HCT116 (cell line): ENCODE measurements around the gene ATP5PD. TPM values are rescaled to one million over a fixed set of nuclear protein-coding genes. Genes with fewer than 3 reads are reported as not detected.
A peak's percentile ranks its signal among the peaks of the same experiment; 100 is the strongest.

Experiments used
- ATAC-seq: fragments of 200-7000 bp; cut with Tn5 transposase; 2 replicates; pipeline ENCODE4 v1.9.1; 2020; ENCODE audit warnings: mild to moderate bottlenecking, moderate library complexity
- BruUV-seq: library from RNA; stranded (reverse); fragments of 400-500 nt; replicated peaks from 2 replicates; lab custom pipeline; 2021; lab: Mats Ljungman, UMichigan
- CTCF ChIA-PET: fragments of 300-600 bp; sonication (Branson Sonifier 250); formaldehyde crosslinking; loops from one replicate; lab custom pipeline; 2021; ENCODE audit warnings: antibody characterized with exemption; lab: Charles Lee
- POLR2A ChIA-PET: fragments of 300-600, 350-600 bp; sonication (Branson Sonifier 250); formaldehyde crosslinking; loops from one replicate; lab custom pipeline; 2021; ENCODE audit warnings: antibody characterized with exemption; lab: Charles Lee
- RAD21 ChIA-PET, 2 experiments: fragments of 300-600 bp; sonication (Branson Sonifier 250); formaldehyde crosslinking; loops; one replicate each; lab custom pipeline; 2023; ENCODE audit warnings: low total read pairs in 2 of 2; ENCODE audit not compliant: uncharacterized antibody in 2 of 2, unreplicated experiment in 2 of 2, low non-redundant PET in 1 of 2; lab: Charles Lee
- DNase-seq: peaks from one replicate; pipeline ENCODE4 v3.0.0-alpha.2; 2010; ENCODE audit warnings: low read depth, low spot score
- H2AFZ ChIP-seq: fragments of 200-600 bp; shearing (Covaris generic), sonication (generic); 2 replicates; pipeline ENCODE4 v1.6.1; 2017; ENCODE audit warnings: low read depth, mixed run types, mixed read lengths, antibody characterized with exemption, low read length; ENCODE audit not compliant: poor library complexity, severe bottlenecking
- H3K27ac ChIP-seq: 2 replicates; pipeline ENCODE4 v1.5.1; 2012; ENCODE audit warnings: low read depth, low read length
- H3K27me3 ChIP-seq: fragments of 200-600 bp; sonication (generic); 2 replicates; pipeline ENCODE4 v1.6.1; 2016; ENCODE audit warnings: mixed run types, low read length, mixed read lengths; ENCODE audit not compliant: insufficient read depth
- H3K36me3 ChIP-seq, 2 experiments: fragments of 200-500 bp in 1 of 2; fragments of 200-600 bp in 1 of 2; sonication (Bioruptor generic) in 1 of 2; sonication (generic) in 1 of 2; 2 replicates each; pipeline versions ENCODE4 v1.5.1 to v1.6.1; 2014 to 2016; ENCODE audit warnings: low read length in 2 of 2, inconsistent platforms in 1 of 2, mixed read lengths in 1 of 2, mixed run types in 1 of 2; ENCODE audit not compliant: insufficient read depth in 2 of 2, control insufficient read depth in 1 of 2
- H3K4me1 ChIP-seq, 2 experiments: fragments of 200-600 bp in 1 of 2; sonication (generic) in 1 of 2; 2 replicates each; pipeline versions ENCODE4 v1.5.1 to v1.6.1; 2012 to 2017; ENCODE audit warnings: low read length in 2 of 2, inconsistent platforms in 1 of 2, mild to moderate bottlenecking in 1 of 2, mixed read lengths in 1 of 2, mixed run types in 1 of 2, moderate library complexity in 1 of 2; ENCODE audit not compliant: insufficient read depth in 2 of 2, control insufficient read depth in 1 of 2
- H3K4me2 ChIP-seq: fragments of 200-600 bp; sonication (generic); 2 replicates; pipeline ENCODE4 v1.6.1; 2017; ENCODE audit warnings: mixed run types, low read length, mixed read lengths
- H3K4me3 ChIP-seq, 2 experiments: fragments of 200-600 bp in 1 of 2; sonication (generic) in 1 of 2; replicated peaks in 1 of 2; 2 replicates each; pipeline ENCODE4 v1.5.1; 2011 to 2016; ENCODE audit warnings: low read length in 2 of 2, control low read depth in 1 of 2, low read depth in 1 of 2, mild to moderate bottlenecking in 1 of 2, mixed read lengths in 1 of 2, mixed run types in 1 of 2
- H3K79me2 ChIP-seq: fragments of 200-600 bp; sonication (generic); 2 replicates; pipeline ENCODE4 v1.6.1; 2017; ENCODE audit warnings: mild to moderate bottlenecking, mixed run types, low read length, moderate library complexity, mixed read lengths; ENCODE audit not compliant: insufficient read depth
- H3K9ac ChIP-seq: fragments of 200-600 bp; sonication (generic); 2 replicates; pipeline ENCODE4 v1.6.1; 2016; ENCODE audit warnings: low read length, mixed read lengths
- H3K9me2 ChIP-seq: fragments of 200-600 bp; sonication (generic), shearing (Covaris generic); 2 replicates; pipeline ENCODE4 v1.6.1; 2017; ENCODE audit warnings: mixed run types, mild to moderate bottlenecking, moderate library complexity; ENCODE audit not compliant: insufficient read depth
- H3K9me3 ChIP-seq, 2 experiments: fragments of 200-500 bp in 1 of 2; fragments of 200-600 bp in 1 of 2; sonication (Bioruptor generic) in 1 of 2; sonication (generic) in 1 of 2; 2 replicates each; pipeline ENCODE4 v1.6.1; 2014 to 2017; ENCODE audit warnings: low read length in 2 of 2, mixed read lengths in 2 of 2, inconsistent platforms in 1 of 2, low read depth in 1 of 2, mild to moderate bottlenecking in 1 of 2, mixed run types in 1 of 2, moderate library complexity in 1 of 2; ENCODE audit not compliant: control insufficient read depth in 1 of 2, insufficient read depth in 1 of 2
- H4K20me1 ChIP-seq: fragments of 200-600 bp; sonication (generic), shearing (Covaris generic); 2 replicates; pipeline ENCODE4 v1.6.1; 2017; ENCODE audit warnings: mixed run types, mild to moderate bottlenecking, moderate library complexity; ENCODE audit not compliant: insufficient read depth
- EZH2 ChIP-seq: fragments of 200-600 bp; sonication (generic); IDR thresholded peaks from 2 replicates; pipeline ENCODE4 v1.6.1; 2017; ENCODE audit warnings: antibody characterized with exemption, mixed run types
- FOSL1 ChIP-seq: IDR thresholded peaks from 2 replicates; pipeline ENCODE4 v1.6.1; 2012; ENCODE audit warnings: low read depth
- RAD21 ChIP-seq: IDR thresholded peaks from 2 replicates; pipeline ENCODE4 v1.6.1; 2012; ENCODE audit warnings: low read depth, mild to moderate bottlenecking
- ZFX ChIP-seq: fragments of 450-650 bp; IDR thresholded peaks from 2 replicates; pipeline ENCODE4 v1.6.1; 2017
- intact Hi-C: fragments of 100-400 bp; cut with micrococcal nuclease; formaldehyde crosslinking; loops from 2 replicates; pipeline ENCODE4 v1.10.0; 2022
- total RNA-seq: library from RNA; stranded (reverse); gene quantifications from one replicate; pipeline ENCODE4 v1.2.1, GENCODE V29; 2021; ENCODE audit not compliant: unreplicated experiment
- TF ChIP-seq, protein P1 (sequence below): IDR thresholded peaks from 2 replicates; pipeline ENCODE4 v1.6.1; 2012
- TF ChIP-seq, protein P2 (sequence below), 3 experiments: fragments of 200-600 bp in 1 of 3; sonication (generic) in 1 of 3; IDR thresholded peaks in 2 of 3; conservative IDR thresholded peaks in 1 of 3; 2 replicates each; pipeline ENCODE4 v1.5.1; 2012 to 2017; ENCODE audit warnings: low read depth in 2 of 3, low read length in 2 of 3, antibody characterized with exemption in 1 of 3, borderline replicate concordance in 1 of 3, control low read depth in 1 of 3, mild to moderate bottlenecking in 1 of 3, mixed read lengths in 1 of 3, mixed run types in 1 of 3, moderate library complexity in 1 of 3; ENCODE audit not compliant: insufficient read depth in 1 of 3

ATP5PD gene
- total RNA-seq, 1 experiment from 2014 or later = 407 TPM

DNA sequence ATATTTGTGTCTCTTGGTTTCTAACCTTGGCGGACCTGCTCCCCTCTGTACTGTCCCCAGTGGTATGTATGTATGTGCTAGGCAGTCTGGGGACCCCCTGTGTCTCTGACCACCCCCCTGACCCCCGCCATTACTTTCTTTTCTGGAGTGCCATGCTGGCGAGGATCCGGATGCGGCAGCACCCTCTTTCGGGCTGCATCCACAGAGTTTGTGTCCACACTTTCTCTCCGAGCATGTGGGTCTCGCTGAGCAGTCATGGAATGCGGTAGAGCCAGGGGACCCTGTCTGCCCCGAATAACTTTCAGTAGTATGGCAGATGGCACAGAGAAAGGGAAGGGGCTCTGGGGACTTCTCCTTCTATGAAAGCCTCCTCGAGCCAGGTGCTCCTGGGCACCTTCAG is 17.3 kb upstream of the ATP5PD start:
- BruUV-seq = TSS peak; percentile 27
- CTCF ChIA-PET = interaction anchor here (0.5 to 1.1 kb wide), 3 partner anchors 46 to 127 kb away, joined by 3 to 4 read pairs (median 3); partner anchors contain the start of gene ARMC7

DNA sequence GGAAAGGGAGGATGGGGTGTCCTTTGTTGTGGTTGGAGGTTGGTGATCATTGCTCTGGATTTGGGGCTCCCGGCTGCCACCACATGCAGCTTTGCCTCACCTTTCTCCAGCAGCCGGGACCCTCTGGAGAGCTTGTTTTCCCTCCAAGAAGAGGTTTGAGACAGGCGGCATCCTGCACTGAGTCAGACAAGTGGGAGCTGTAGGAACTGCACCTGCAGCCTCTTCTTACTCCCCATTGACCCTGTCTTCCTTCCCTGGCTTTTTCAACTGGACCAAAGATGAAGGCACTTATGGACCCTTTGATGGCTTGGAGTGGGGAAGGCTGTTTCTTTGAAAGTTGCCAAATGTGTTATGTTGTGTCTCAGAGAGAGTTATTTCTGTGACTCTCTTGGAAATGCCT is 16.9 kb upstream of the ATP5PD start:
- CTCF ChIA-PET = no interaction called here
- no TSS peak for BruUV-seq

More for the DNA sequence above, 17.3 kb upstream of the ATP5PD start:
- ChIA-PET RAD21 (no interaction called here), POLR2A (interaction anchor here (1.2 kb wide), 1 partner anchor 24 kb away, joined by 3 read pairs; the partner anchor contains the start of gene SLC16A5)
- no peaks in the 10 kb centered on the region for H3K9me3 ChIP-seq
- ATAC-seq (no peak), DNase-seq (no peak)
- H3K4me1 ChIP-seq = no peaks in the 10 kb centered on the region; a peak in 1 of 4 replicates
- H4K20me1 ChIP-seq = no peaks in the 10 kb centered on the region
- H3K27ac ChIP-seq = no peak overlapping the region
- no peaks in the 10 kb centered on the region for H3K9me2 ChIP-seq
- H3K36me3 ChIP-seq = peaks cover 24 to 41% of the 10 kb centered on the region in 2 experiments; a peak in 3 of 4 replicates
- intact Hi-C loops = no loop called here
- no peak overlapping the region for H3K4me3 ChIP-seq
- no peak overlapping the region for H3K4me2 ChIP-seq
- H3K9ac ChIP-seq = no peak overlapping the region
- TF ChIP-seq ZFX (no peak), EZH2 (no peak), FOSL1 (no peak)
- TF ChIP-seq, protein P1, sequence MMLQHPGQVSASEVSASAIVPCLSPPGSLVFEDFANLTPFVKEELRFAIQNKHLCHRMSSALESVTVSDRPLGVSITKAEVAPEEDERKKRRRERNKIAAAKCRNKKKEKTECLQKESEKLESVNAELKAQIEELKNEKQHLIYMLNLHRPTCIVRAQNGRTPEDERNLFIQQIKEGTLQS = no peak
- no peaks in the 10 kb centered on the region for H3K27me3 ChIP-seq
- no peak overlapping the region for H2AFZ ChIP-seq
- no peaks in the 10 kb centered on the region for H3K79me2 ChIP-seq

More for the DNA sequence above, 16.9 kb upstream of the ATP5PD start:
- peak; percentile 46; the same call in 1 of the 2 replicates for ATAC-seq
- H3K79me2 ChIP-seq = no peaks in the 10 kb centered on the region
- H3K9me2 ChIP-seq = no peaks in the 10 kb centered on the region
- no peak overlapping the region for H3K9ac ChIP-seq
- no peak overlapping the region for H3K4me3 ChIP-seq
- no peaks in the 10 kb centered on the region for H3K27me3 ChIP-seq
- TF ChIP-seq, protein P2, sequence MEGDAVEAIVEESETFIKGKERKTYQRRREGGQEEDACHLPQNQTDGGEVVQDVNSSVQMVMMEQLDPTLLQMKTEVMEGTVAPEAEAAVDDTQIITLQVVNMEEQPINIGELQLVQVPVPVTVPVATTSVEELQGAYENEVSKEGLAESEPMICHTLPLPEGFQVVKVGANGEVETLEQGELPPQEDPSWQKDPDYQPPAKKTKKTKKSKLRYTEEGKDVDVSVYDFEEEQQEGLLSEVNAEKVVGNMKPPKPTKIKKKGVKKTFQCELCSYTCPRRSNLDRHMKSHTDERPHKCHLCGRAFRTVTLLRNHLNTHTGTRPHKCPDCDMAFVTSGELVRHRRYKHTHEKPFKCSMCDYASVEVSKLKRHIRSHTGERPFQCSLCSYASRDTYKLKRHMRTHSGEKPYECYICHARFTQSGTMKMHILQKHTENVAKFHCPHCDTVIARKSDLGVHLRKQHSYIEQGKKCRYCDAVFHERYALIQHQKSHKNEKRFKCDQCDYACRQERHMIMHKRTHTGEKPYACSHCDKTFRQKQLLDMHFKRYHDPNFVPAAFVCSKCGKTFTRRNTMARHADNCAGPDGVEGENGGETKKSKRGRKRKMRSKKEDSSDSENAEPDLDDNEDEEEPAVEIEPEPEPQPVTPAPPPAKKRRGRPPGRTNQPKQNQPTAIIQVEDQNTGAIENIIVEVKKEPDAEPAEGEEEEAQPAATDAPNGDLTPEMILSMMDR (IDR thresholded peaks at IDR 0.05 in 2 of 3, conservative IDR thresholded peaks at IDR 0.05 in 1 of 3; ENCODE audit: borderline replicate concordance in 1 of 3, insufficient read depth in 1 of 3, low read depth in 2 of 3, low read length in 2 of 3) = peak in 1 of 3 experiments; percentile 25; a peak in 1 of 6 replicates
- TF ChIP-seq RAD21 = no peak
- TF ChIP-seq, all 23 proteins: peak for 1
- no peaks in the 10 kb centered on the region for H3K9me3 ChIP-seq
- H4K20me1 ChIP-seq = no peaks in the 10 kb centered on the region
- no peak overlapping the region for H3K27ac ChIP-seq
- intact Hi-C loops = no loop called here
- no peak overlapping the region for H3K4me2 ChIP-seq
- ChIA-PET POLR2A (interaction anchor here (1.1 to 1.2 kb wide), 2 partner anchors 24 to 60 kb away, joined by 3 to 5 read pairs; partner anchors contain the start of gene SLC16A5), RAD21 (no interaction called here)
- H3K36me3 ChIP-seq = peaks cover 24 to 41% of the 10 kb centered on the region in 2 experiments; a peak in 3 of 4 replicates
- no peaks in the 10 kb centered on the region for H3K4me1 ChIP-seq
- H2AFZ ChIP-seq = no peak overlapping the region
- no peak for DNase-seq
